A549 treated with AZD9567 at 1 μM for 4 hours (cell line): Measurements from ENCODE around the gene MAP1B. TPM values are rescaled to one million over a fixed set of nuclear protein-coding genes. Genes with fewer than 3 reads are reported as not detected.

Experiments used
- total RNA-seq: library from RNA; stranded (reverse); fragments of 200-300 nt; extraction: Qiagen RNA extraction; gene quantifications from 5 replicates; pipeline ENCODE4 v1.2.3, GENCODE V29; 2022; ENCODE audit not compliant: insufficient read depth

The MAP1B gene
- total RNA-seq: 33.6 to 52.0 TPM (median 37.0 TPM) in 5 replicates

GRCh38 chr5:72107131-72107900 is at the start of gene MAP1B:
Gene MAP1B (plus strand): TSS chr5:72107475. CDS start chr5:72107532, 57 bp downstream.

Other genes starting within 250 kb of the MAP1B start
- gene MRPS27, start 212.8 kb downstream of the MAP1B start, total RNA-seq: 49.5 to 59.4 TPM (median 52.0 TPM) in 5 replicates
- gene PTCD2, start 212.9 kb downstream of the MAP1B start, total RNA-seq: 10.6 to 11.6 TPM (median 11.0 TPM) in 5 replicates